ENCODE data around the gene KCNK15.

Gene KCNK15

GRCh38 chr20:44792796-44793195, 47.1 kb downstream of the KCNK15 start:
- DNase-seq: no peak

GRCh38 chr20:44795836-44796235, 50.2 kb downstream of the KCNK15 start:
- DNase-seq: no peak

- no peak for DNase-seq
Measured at GRCh38 chr20:44796311-44796710, 50.6 kb downstream of the KCNK15 start.

- DNase-seq: no peak
Measured at GRCh38 chr20:44796758-44797457, 51.2 kb downstream of the KCNK15 start.

- no peak for DNase-seq
Measured at GRCh38 chr20:44799691-44800090, 54.0 kb downstream of the KCNK15 start.

- DNase-seq: no peak
Measured at GRCh38 chr20:44800391-44801046, 54.9 kb downstream of the KCNK15 start.
